Hippocampal formation (tissue), 2 donors: ENCODE results near the gene SHC1.

ENCODE experiments used
- DNase-seq, 2 donors: peaks; one replicate each; lab custom pipeline; 2025; lab: John Stamatoyannopoulos, UW

The SHC1 gene

DNA sequence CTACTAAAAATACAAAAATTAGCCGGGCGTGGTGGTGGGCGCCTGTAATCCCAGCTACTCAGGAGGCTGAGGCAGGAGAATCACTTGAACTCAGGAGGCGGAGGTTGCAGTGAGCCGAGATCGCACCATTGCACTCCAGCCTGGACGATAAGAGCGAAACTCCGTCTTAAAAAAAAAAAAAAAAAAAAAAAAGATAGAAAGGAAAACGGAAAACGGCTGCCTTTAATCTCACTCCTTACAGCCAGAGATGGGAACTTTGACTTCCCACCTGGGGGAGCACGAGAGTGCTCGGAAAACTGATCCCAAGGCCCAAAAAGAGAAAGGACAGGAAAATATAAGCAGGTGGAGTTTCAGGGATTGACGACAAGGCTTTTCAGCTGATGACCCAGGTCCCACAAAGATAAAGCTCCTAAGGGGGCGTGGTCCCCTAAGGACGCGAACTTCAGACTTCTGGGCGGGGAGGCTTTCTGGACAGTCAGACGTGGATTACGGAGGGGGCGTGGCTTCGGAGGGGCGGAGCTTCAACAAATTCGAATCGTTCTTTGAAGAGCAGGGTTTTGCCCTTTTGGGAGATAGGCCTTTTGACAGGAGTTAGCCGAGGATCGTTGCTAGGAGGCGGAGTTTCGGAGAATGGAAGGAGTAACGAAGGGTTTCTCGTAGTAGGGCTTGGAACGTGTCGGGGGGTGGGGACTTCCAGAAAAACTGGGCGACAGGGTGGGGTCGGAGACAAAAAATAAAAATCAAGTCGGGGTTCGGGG lies 3.0 kb upstream of the SHC1 start:
- peak; percentile 59 to 61 for DNase-seq

DNA sequence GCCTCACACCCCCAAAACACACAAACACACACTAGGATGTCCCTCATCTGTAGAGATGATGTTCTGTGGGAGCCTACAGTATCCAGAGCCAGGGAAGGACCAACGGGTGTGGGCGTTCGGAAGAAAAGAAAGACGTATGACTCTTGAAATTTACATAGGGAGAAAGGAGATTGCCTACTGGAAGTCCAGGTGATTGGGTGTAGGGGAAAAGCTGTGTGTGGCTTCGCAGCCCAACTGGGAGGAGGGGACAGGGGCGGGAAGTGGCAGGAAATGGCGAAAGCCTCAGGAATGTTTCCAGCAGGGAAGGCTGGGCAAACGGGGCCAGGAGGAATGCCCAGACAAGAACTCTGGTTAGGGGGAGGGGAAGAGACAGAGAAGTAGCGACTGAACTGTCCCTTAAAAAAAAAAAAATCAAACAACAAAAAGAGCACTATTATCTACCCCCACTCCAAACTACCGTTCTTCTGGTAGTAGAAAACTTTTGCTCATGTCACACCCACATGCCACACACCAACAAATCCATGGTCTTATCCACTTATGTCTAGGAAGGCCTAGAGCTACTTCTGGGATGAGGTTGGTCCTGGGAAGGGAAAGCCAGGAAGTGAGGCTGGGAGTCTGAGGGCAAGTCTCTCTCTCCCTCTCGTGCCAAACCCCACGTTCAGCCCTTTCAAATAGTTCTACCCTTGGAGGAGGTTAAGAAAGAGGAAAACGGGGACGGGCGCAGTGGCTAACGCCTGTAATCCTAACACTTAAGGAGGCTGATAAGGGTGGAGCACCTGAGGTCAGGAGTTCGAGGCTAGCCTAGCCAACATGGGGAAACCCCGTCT lies 2.2 kb upstream of the SHC1 start:
- peak in 1 of 2 donors; percentile 23 for DNase-seq

DNA sequence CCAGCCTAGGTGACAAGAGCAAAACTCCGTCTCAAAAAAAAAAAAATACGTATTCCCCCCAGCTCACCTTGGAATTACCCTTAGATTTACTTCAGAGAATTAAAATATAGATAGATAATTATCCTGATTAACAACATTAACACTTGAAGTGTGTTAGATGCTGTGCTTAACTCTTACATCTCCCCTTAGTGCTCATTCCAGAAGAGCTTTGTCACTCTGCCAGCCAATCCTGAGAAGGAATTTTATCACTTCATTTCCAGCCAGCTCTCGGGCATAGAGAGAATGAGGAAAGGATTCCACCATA lies 1.6 kb upstream of the SHC1 start:
- no peak for DNase-seq

DNA sequence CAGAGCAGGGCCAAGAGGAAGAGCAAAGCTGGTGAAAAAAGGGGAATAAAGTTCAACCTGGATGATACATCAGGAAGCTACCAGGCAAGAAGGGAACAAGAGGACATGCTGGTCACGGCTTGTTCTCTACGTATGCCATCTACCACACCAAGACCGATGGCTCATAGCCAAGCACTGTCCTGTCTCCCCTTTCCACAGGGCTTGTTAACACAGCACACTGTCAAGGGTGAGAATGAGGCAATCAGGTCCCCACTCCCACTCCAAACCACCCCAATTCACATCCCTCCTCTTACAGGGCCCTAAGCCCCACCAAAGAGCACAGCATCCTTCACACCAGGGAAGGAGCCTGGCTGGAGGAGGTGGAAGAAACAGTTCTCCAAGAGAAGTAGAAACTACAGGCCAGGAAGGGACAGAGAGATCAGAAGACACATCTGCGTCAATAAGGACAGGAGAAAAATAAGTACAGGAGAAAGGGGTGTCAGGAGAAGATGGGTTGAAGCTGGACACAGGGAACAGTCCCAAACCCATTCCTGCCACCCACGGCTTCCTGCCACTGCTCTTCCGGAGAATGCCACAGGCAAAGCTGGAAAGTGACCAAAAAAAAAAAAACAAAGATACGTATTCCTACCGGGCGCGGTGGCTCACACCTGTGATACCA lies 923 bp upstream of the SHC1 start:
- no peak for DNase-seq

DNA sequence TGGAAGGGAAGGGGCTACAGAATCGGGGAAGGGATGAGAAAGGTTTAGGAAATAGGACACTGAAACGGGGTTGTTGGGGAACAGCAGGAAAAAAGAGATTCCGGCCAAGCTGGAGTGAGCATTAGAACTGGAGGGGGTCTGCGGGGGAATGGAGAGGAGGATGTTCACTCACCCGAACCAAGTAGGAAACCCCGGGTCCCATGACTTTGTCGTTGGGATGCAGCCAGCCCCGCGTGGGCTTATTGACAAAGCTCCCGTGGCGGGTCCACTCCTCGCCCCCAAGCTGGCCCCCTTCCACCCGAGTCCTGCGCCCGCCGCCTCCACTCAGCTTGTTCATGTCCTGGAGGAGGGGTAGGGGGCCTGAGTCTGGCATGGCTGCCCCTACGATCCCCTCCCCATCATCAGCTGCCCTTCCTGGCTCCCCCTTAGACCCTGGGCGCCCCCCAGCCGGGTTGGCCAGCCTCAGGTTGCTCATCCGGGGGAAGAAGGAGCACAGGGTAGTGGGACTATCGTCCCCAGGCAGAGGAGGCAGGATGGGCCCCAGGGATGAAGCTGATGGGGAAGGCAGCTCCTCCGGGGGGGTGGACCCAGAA lies 591 bp downstream of the SHC1 start:
- DNase-seq: no peak

DNA sequence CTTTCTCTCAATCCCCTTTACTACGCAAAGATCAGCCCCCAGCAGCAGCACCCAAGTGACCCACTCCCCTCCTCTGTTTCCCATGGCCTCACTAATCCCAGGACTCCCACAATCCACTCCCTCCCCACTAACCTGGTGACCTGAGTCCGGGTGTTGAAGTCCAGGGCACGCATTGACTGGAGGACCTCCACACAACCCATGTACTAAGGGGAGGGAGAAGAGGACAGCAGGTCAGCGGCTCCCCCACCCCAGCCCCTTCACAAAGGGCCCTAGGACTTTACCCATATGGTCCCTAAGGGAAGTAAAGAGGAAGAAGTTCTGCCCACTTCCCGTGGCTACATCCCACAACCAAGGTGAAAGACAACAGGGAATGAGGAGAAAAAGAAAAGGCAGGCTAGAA lies 1.3 kb downstream of the SHC1 start:
- DNase-seq: no peak

DNA sequence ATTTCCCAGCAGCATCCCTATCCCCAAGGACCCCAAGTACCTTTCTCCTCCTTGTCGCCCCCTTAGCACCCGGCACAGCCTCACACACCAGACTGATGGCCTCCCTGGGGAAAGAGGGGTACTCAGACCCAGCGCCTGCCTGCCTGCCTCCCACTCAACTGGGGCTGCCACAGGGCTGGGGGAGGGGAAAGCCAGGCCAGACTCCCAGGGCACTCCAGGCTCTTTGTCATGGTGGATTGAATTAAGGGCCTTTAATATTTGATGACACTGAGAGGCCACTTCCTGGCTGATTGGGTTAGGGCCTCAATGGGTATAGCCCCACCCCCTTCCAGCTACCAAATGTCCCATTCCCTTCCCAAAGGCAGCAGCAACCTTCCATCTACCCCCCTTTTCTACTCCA lies 1.8 kb downstream of the SHC1 start:
- DNase-seq: no peak

DNA sequence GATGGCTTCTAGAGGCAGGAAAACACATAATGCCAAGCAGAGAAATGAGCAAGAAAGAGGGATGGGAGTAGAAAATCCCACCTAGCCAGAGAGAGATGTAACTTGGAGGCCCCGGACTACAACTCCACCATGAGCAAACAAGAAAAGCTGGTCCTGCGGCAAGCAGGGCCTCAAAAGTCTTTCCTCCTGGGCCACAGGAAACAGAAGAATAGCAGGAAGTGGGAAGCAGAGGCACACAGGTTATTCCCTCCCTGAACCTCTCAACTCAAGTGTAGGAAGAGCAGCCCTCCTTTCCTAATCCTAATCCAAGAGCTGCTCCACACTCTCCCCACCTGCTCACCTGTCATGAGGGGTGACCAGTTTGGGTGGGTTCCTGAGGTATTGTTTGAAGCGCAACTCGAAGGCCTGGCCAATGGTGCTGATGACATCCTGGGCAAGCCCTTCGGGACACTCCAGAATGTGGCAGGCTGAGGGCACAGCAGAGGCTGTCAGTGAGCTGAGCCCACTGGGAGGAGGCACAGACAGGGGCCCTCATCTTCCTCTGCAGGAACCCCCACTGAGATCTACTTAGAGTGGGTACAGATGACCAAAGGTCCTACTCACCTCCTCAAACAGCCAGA lies 3.1 kb downstream of the SHC1 start:
- DNase-seq: no peak

DNA sequence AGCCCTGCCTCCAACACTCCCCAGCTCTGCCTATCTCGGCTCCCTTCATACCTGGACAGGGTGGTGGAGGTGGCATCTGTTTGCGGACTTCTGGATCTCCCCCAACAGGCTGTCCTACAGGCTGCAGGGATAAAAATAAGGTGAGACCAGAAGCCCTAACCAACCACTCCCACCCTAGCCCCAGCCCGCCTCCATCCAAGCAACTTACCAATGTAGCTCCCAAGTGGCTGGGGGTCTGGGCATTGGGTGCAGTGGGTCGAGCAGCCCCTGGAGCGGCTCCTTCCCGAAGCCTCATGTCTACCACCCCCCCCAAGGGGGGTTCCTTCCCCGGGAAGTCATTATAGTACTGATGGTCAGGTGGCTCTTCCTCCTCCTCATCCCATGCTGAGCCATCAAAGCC lies 4.4 kb downstream of the SHC1 start:
- no peak for DNase-seq

DNA sequence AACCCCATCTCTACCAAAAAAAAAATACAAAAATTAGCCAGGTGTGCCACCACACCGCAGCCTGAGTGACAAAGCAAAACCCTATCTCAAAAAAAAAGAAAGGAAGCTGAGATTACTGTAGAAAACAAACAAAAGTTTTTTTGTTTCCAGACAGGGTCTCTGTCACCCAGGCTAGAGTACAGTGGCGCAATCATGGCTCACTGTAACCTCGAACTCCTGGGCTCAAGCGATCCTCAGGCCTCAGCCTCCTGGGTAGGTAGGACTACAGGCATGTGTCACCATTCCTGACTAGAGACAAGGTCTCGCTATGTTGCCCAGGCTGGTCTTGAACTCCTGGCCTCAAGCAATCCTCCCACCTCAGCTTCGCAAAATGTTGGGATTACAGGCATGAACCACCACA lies 6.2 kb downstream of the SHC1 start:
- no peak for DNase-seq

DNA sequence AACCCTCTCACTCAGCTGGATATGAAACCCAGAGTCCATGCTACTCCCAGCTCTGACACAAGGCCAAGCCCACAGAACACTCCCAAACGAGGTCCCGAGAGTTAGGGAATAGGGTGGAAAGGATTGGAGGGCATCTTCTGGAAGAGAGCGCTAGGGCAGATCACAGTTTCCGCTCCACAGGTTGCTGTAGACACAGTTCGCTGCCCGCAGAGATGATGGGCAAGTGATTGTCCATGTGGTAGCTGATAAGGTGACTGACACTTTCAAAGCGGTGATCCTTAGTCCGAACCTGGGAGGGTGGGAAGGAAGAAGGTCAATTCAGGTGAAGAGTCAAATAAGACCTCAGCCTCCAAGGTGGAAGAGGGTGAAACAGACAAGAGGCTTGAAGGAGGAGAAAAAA lies 6.9 kb downstream of the SHC1 start:
- no peak for DNase-seq

DNA sequence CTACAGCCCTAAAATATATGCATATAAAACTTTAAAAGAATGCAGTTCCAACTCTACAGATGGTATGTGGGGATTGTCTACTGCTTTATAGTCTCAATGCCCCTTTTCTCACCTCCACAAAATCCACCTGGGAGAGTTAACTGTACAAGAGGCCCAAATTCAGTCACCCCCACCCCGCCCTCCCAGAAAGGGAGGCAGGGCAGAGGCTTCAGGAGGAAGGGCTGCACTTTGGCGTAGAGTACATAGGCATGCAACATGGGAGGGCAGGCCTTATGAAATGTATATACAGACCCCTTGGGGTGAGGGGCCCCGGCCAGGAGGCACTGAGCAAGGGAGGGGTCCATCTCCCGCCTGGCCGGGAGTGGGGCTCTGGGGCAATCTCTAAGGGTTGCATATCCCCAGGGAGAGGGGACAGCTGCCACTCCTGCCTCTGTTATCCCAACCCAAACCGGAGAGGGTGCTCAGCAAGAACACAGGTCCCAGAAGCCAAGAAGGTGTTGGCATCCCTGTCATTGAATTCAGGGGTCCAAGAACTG lies 7.7 kb downstream of the SHC1 start:
- DNase-seq: no peak

DNA sequence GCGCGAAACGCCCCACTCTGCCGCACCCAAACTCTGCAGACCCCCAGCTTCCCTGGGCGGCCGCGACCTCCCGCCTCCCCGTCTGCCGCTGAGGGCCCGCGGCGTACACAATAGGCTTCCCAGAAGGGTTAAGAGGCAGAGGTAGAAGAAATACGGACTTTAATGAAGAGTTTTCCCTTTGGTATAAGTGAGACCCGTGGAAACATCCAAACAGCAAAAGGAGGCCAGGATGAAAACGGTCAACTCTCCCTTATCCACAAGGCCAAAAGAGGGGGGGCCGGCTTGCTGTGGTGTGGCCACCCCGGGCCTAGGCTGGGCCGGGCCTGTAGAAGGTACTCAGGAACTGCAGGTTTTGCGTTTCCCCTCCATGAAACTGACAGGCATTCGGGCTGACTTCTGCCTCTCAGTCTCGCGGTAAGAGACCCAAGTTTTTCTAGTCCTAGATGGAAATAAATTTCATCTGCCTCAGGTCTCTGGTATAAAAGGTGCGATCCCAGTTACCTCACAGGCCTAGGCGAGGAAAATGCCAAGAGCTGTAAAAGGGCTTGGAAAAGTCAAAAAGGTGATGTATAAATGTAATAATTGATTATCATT lies 8.3 kb downstream of the SHC1 start:
- DNase-seq: no peak

DNA sequence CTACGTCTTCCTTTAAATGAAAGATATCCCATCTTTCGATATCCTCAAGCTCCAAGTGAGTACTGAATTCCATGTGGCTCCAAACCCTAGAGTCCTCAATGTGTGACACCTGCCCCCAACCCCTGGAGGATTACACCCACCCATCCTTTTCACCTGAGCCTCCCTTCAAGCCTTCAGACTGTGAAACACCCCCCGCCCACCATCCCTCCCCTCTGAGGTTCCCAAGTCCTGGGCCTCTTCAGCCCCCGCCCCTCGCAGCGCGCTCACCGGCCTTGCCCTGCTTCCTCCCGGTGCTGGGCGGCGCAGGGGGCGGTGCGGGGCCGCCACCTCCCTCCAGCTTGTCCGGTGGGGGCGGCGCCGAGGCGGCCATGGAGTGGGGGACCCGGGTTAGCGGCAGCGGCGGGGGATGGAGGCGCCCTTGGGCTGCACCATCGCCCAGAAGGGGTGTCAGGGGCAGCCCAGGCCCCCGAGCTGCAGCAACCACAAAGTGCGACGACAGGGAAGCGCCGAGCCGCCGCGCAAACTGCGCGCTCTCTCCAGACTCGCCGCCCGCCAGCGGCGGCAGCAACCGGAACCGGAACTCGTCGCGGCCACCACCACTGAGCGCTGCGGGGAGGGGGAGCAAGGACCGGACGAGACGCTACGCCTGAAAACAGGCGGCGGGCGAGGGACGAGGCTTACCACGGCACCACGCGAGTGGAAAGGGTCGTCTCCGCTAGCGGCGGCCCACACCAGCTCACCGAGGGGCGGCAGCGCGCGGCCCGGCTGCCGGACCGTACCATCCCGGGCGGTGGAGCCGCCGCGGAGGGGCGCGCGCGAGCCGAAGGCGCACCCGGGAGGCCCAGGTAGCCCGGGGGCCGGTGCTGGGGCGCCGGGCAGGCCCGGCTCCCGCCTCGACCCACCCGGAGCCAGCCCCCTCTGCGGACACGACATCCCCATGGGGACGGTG lies 9.1 kb downstream of the SHC1 start, which contains the start of gene PYGO2:
Gene PYGO2, minus strand, starts transcription at position 576 of the 949 bp plus-strand sequence. Its CDS starts 206 bp downstream, at position 370.
- DNase-seq: peak; percentile 71 to 74

DNA sequence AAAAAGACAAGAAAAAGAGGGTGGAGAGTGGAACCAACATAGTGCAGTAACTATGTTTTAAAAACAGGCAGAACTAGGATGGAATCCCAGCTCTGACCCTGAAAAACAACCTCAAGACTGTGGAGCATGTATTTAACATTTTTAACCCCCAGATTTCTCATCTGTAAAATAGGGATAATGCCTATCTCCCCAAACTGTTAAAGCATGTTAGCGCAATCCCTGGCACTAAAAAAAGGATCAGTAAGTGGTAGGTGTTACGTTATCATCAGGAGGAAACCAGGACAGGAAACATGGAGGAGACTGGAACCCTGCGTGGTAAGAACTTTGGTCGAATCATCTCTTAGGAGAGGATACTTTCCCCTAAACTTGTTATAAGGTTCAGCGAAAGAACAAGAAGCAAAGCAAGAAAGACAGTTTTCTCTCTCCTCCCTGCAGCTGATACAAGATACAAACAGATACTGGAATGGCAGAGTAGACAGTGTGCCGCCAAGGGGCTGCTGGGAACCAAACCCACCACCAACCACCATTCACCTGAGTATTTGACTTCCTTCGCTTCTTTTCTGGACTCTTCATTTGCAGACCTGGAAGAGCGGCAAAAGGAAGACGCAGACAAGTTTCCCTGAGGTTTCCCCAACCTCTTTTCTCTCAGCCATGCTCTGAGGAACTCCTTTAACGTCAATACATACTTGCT lies 10.0 kb downstream of the SHC1 start:
- no peak for DNase-seq

DNA sequence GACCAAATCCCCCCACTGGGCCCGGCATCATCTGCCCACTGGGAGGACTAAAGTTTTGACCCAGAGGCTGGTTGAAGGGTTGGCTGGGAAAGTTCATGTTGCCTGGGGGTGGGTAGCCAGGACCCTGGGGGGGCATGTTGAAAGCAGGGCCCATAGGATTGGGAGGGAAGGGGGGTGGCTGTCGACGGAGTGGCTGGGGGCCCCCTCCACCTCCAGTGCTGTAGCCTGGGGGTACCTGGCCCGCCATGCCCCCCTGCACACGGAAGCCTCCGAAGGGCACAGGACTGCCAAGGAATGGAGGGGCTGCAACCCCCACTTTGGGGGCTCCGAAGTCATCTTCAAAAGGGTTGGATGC lies 11.1 kb downstream of the SHC1 start:
- DNase-seq: no peak

DNA sequence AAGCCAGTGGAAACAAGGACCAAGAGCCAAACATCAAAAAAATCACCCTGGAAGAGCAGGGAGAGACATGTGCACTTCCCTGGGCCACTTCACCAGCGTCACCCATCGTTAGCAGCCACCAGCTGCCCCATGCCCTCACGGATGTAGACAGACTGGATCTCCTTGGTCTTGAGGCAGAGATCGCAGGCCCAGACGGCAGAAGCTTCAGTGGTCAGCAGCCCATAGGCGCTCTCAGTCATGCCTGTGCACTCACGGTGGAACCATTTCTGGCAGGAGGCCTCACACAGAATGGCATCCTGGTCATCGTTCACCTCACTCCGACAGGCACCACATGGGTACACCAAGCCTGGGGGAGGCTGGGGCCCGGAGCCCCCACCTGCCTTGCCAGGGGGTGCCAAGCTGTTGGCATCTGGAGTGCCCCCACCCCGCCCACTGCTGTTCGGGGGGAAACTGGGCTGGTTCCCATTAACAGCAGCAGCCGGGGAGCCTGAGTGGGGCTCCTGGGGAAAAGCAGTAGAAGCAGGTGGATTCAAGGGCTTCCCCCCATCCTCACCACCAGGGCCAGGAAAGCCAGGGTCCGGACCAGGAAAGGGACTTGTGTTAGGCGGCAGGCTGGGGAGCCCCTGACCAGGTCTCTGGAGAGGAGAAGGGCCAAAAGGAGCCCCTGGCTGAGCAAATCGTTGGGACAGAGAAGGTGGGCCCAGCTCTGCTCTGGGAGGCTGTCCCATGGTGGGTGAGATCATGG lies 11.7 kb downstream of the SHC1 start:
- no peak for DNase-seq

DNA sequence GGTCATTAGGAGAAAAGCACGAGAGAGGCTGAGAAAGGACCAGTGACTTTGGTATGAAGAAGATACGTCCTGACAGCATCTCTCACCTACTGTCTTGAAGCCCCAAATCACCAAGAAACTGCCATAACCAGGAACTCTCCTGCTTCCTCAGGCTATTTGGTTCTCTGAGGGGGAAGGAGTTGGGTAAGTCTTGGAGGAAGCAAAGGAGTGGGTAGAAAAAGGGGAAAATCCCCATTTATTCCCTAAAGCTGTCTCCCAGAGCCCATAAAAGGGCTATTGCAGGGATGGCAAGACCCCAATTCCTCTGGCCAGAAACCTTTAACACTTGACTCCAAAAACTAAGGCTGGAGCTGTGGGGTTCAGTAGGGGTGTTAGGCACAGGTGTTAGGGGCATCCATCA lies 12.5 kb downstream of the SHC1 start:
- no peak for DNase-seq

DNA sequence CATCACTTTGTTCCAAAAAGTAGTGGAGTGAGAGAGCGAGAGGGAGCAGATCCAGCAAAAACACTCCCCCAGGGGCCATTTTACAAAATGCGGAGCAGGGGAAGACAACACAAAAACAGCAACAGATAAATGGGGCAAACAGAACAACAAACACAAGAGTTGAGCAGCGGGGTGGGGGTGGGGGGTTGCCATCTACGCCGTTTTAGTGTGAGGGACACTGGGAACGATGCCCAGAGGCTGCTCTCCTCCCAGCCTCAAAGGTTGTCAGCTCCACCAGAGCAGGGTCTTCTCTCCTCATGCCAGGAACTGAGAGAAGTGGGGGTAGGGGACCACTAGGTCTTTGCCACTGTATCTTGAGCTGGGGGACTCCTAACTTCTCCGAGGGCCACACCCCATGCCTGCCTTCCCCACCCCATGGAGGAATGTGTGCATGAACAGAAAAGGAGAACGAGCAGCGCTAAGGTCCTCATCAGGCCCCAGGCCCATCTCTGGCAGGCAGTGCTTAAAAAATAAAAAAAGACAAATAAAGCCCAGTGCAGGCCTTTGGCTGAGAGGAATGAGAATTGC lies 13.4 kb downstream of the SHC1 start:
- DNase-seq: no peak
